Fibroblast of lung (primary cell): ENCODE measurements around the gene MICB. TPM values are rescaled to one million over a fixed set of nuclear protein-coding genes. Genes with fewer than 3 reads are reported as not detected.

Source experiments
- DNase-seq, 2 donors: peaks; one replicate each; pipeline versions ENCODE4 v3.0.0 to v3.0.0-alpha.2; 2010; ENCODE audit warnings: low read depth in 2 of 2
- H2AFZ ChIP-seq: 2 replicates; pipeline ENCODE4 v1.5.1; 2012; ENCODE audit warnings: low read length, control low read depth, inconsistent platforms
- H3K27ac ChIP-seq: 2 replicates; pipeline ENCODE4 v1.5.1; 2011; ENCODE audit warnings: low read length, control low read depth; ENCODE audit not compliant: insufficient read depth
- H3K27me3 ChIP-seq: 2 replicates; pipeline ENCODE4 v1.5.1; 2011; ENCODE audit warnings: mild to moderate bottlenecking, low read length; ENCODE audit not compliant: control insufficient read depth, insufficient read depth
- H3K36me3 ChIP-seq: 2 replicates; pipeline ENCODE4 v1.5.1; 2011; ENCODE audit warnings: low read length; ENCODE audit not compliant: control insufficient read depth, insufficient read depth
- H3K4me1 ChIP-seq: 2 replicates; pipeline ENCODE4 v1.5.1; 2011; ENCODE audit warnings: low read length; ENCODE audit not compliant: control insufficient read depth, insufficient read depth; ENCODE audit errors: extremely low read depth
- H3K4me2 ChIP-seq: 2 replicates; pipeline ENCODE4 v1.5.1; 2011; ENCODE audit warnings: low read length, control low read depth; ENCODE audit not compliant: insufficient read depth; ENCODE audit errors: extremely low read depth
- H3K4me3 ChIP-seq, 4 experiments: fragments of 200-600 bp in 1 of 4; sonication (generic) in 1 of 4; replicated peaks in 1 of 4; 2 replicates each; pipeline ENCODE4 v1.5.1; 2011 to 2016; ENCODE audit warnings: low read length in 4 of 4, low read depth in 3 of 4, mild to moderate bottlenecking in 3 of 4, control low read depth in 2 of 4, inconsistent platforms in 1 of 4, mixed read lengths in 1 of 4; ENCODE audit not compliant: insufficient read depth in 1 of 4; ENCODE audit errors: control extremely low read depth in 1 of 4
- H3K79me2 ChIP-seq: 2 replicates; pipeline ENCODE4 v1.5.1; 2012; ENCODE audit warnings: mild to moderate bottlenecking, low read length, inconsistent platforms; ENCODE audit not compliant: control insufficient read depth, insufficient read depth
- H3K9ac ChIP-seq: 2 replicates; pipeline ENCODE4 v1.5.1; 2011; ENCODE audit warnings: mild to moderate bottlenecking, low read length, control low read depth; ENCODE audit not compliant: insufficient read depth
- H3K9me3 ChIP-seq: 2 replicates; pipeline ENCODE4 v1.5.1; 2012; ENCODE audit warnings: low read depth, low read length; ENCODE audit not compliant: control insufficient read depth, insufficient read depth
- H4K20me1 ChIP-seq: 2 replicates; pipeline ENCODE4 v1.5.1; 2011; ENCODE audit warnings: low read length; ENCODE audit not compliant: control insufficient read depth, insufficient read depth; ENCODE audit errors: extremely low read depth
- CTCF ChIP-seq, 2 donors: IDR thresholded peaks in 1 of 2; conservative IDR thresholded peaks in 1 of 2; 1 replicate in 1 of 2; 2 replicates in 1 of 2; pipeline ENCODE4 v1.5.1; 2011 to 2012; ENCODE audit warnings: low read length in 2 of 2, control low read depth in 1 of 2, inconsistent platforms in 1 of 2, low read depth in 1 of 2, mild to moderate bottlenecking in 1 of 2
- EZH2 ChIP-seq: IDR thresholded peaks from 2 replicates; pipeline ENCODE4 v1.5.1; 2012; ENCODE audit warnings: low read length, control low read depth, mild to moderate bottlenecking; ENCODE audit errors: missing control alignments
- polyA plus RNA-seq, 2 donors: library from polyadenylated mRNA; depleted of rRNA in 1 of 2; stranded (reverse) in 1 of 2; unstranded in 1 of 2; fragments of >200 nt; gene quantifications; 2 replicates each; pipeline ENCODE4 v1.2.1, GENCODE V29; 2011 to 2012; ENCODE audit warnings: missing spikeins in 1 of 2
- total RNA-seq: library from RNA; depleted of rRNA; stranded (reverse); fragments of >200 nt; gene quantifications from 2 replicates; pipeline ENCODE4 v1.2.1, GENCODE V29; 2014

MICB gene
- total and polyA plus RNA-seq, 2 donors (not counting 1 experiment from before 2014, with no cell fraction given) = 17.2 to 18.6 TPM

- Histone ChIP-seq H2AFZ (no peak overlapping the region), H3K27ac (no peak overlapping the region), H3K4me1 (no peaks in the 10 kb centered on the region), H3K9ac (no peak overlapping the region), H3K79me2 (no peaks in the 10 kb centered on the region), H3K4me3 (no peak overlapping the region), H4K20me1 (no peaks in the 10 kb centered on the region), H3K27me3 (peaks cover 11% of the 10 kb centered on the region), H3K36me3 (no peaks in the 10 kb centered on the region), H3K9me3 (no peaks in the 10 kb centered on the region), H3K4me2 (no peak overlapping the region)
- DNase-seq = no peak
- no peak for TF ChIP-seq CTCF (conservative IDR thresholded peaks at IDR 0.05 in 1 of 2, IDR thresholded peaks at IDR 0.05 in 1 of 2; ENCODE audit: low read depth in 1 of 2, low read length in 2 of 2)
- no peak for TF ChIP-seq EZH2
These were observed 21.3 kb upstream of the MICB start for GRCh38 chr6:31476515-31477139.

- H3K27me3 ChIP-seq = peaks cover 9% of the 10 kb centered on the region
- no peak for TF ChIP-seq EZH2
- TF ChIP-seq CTCF (conservative IDR thresholded peaks at IDR 0.05 in 1 of 2, IDR thresholded peaks at IDR 0.05 in 1 of 2; ENCODE audit: low read depth in 1 of 2, low read length in 2 of 2) = no peak
- H3K79me2 ChIP-seq = no peaks in the 10 kb centered on the region
- H3K4me2 ChIP-seq = no peak overlapping the region
- no peaks in the 10 kb centered on the region for H3K9me3 ChIP-seq
- no peak overlapping the region for H2AFZ ChIP-seq
- H4K20me1 ChIP-seq = no peaks in the 10 kb centered on the region
- no peak overlapping the region for H3K9ac ChIP-seq
- no peak for DNase-seq
- no peak overlapping the region for H3K27ac ChIP-seq
- no peaks in the 10 kb centered on the region for H3K36me3 ChIP-seq
- H3K4me3 ChIP-seq = no peak overlapping the region
- no peaks in the 10 kb centered on the region for H3K4me1 ChIP-seq
These were observed 20.4 kb upstream of the MICB start for GRCh38 chr6:31477521-31477920.

- DNase-seq = no peak
- H3K27ac ChIP-seq = no peak overlapping the region
- no peak overlapping the region for H2AFZ ChIP-seq
- H3K27me3 ChIP-seq = peaks cover 8% of the 10 kb centered on the region
- H4K20me1 ChIP-seq = no peaks in the 10 kb centered on the region
- H3K9me3 ChIP-seq = no peaks in the 10 kb centered on the region
- H3K36me3 ChIP-seq = no peaks in the 10 kb centered on the region
- no peaks in the 10 kb centered on the region for H3K79me2 ChIP-seq
- no peak for TF ChIP-seq CTCF (conservative IDR thresholded peaks at IDR 0.05 in 1 of 2, IDR thresholded peaks at IDR 0.05 in 1 of 2; ENCODE audit: low read depth in 1 of 2, low read length in 2 of 2)
- no peak for TF ChIP-seq EZH2
- H3K4me3 ChIP-seq = no peak overlapping the region
- no peak overlapping the region for H3K4me2 ChIP-seq
- no peak overlapping the region for H3K9ac ChIP-seq
- no peaks in the 10 kb centered on the region for H3K4me1 ChIP-seq
These were observed 19.6 kb upstream of the MICB start for GRCh38 chr6:31478186-31478950.
